ENCODE results near the gene PELO. TPM values are rescaled to one million over a fixed set of nuclear protein-coding genes. Genes with fewer than 3 reads are reported as not detected.

Gene PELO
- total and polyA plus RNA-seq, 4 donors = 5.0 to 51.1 (median 35.6) TPM

- Histone ChIP-seq H3K36me3 (ENCODE audit: control insufficient read depth in 4 of 4, insufficient read depth in 4 of 4, low read length in 4 of 4) (no peaks in the 10 kb centered on the region), H3K4me1 (ENCODE audit: control insufficient read depth in 5 of 5, insufficient read depth in 5 of 5, low read length in 5 of 5) (peaks cover 0 to 22% (median 4%) of the 10 kb centered on the region in 5 donors), H3K4me3 (no peak overlapping the region), H3K27ac (ENCODE audit: low read depth in 1 of 2, low read length in 1 of 2) (no peak overlapping the region), H3K27me3 (ENCODE audit: control insufficient read depth in 3 of 3, insufficient read depth in 3 of 3, low read length in 2 of 3) (no peaks in the 10 kb centered on the region), H3K9me3 (ENCODE audit: control insufficient read depth in 4 of 4, insufficient read depth in 3 of 4, low read length in 3 of 4) (peaks cover 0 to 4% (median 0%) of the 10 kb centered on the region in 4 donors), H3K9ac (ENCODE audit: insufficient read depth in 1 of 2, low read length in 2 of 2) (no peak overlapping the region)
- TF ChIP-seq, protein P1, sequence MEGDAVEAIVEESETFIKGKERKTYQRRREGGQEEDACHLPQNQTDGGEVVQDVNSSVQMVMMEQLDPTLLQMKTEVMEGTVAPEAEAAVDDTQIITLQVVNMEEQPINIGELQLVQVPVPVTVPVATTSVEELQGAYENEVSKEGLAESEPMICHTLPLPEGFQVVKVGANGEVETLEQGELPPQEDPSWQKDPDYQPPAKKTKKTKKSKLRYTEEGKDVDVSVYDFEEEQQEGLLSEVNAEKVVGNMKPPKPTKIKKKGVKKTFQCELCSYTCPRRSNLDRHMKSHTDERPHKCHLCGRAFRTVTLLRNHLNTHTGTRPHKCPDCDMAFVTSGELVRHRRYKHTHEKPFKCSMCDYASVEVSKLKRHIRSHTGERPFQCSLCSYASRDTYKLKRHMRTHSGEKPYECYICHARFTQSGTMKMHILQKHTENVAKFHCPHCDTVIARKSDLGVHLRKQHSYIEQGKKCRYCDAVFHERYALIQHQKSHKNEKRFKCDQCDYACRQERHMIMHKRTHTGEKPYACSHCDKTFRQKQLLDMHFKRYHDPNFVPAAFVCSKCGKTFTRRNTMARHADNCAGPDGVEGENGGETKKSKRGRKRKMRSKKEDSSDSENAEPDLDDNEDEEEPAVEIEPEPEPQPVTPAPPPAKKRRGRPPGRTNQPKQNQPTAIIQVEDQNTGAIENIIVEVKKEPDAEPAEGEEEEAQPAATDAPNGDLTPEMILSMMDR (IDR thresholded peaks at IDR 0.05; ENCODE audit: control extremely low read depth, extremely low read depth) = no peak
- no peak for ATAC-seq (ENCODE audit: insufficient read depth, low FRiP score)
- WGBS, 2 donors = 98 to 99% methylated on average over 1 of the region's 1 CpG
- no peak for DNase-seq
Observed at GRCh38 chr5:52824827-52825226, 37.1 kb downstream of the PELO start.

DNA sequence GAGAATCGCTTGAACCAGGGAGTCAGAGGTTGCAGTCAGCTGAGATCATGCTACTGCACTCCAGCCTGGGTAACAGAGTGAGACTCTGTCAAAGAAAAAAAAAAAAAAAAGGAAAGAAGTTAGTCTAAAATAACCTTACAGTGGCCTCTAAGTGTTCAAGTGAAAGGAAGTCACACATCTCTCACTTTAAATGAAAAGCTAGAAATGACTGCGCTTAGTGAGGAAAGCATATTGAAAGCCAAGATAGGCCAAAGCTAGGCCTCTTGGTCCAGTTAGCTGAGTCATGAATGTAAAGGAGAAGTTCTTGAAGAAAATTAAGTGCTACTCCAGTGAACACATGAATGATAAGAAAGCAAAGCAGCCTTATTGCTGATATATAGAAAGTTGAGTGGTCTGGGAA, 38.1 kb downstream of the PELO start:
- Histone ChIP-seq H3K4me1 (ENCODE audit: control insufficient read depth in 5 of 5, insufficient read depth in 5 of 5, low read length in 5 of 5) (peaks cover 0 to 31% (median 4%) of the 10 kb centered on the region in 5 donors), H3K9me3 (ENCODE audit: control insufficient read depth in 4 of 4, insufficient read depth in 3 of 4, low read length in 3 of 4) (peaks cover 0 to 4% (median 0%) of the 10 kb centered on the region in 4 donors), H3K27ac (ENCODE audit: low read depth in 1 of 2, low read length in 1 of 2) (no peak overlapping the region), H3K4me3 (no peak overlapping the region), H3K27me3 (ENCODE audit: control insufficient read depth in 3 of 3, insufficient read depth in 3 of 3, low read length in 2 of 3) (no peaks in the 10 kb centered on the region), H3K36me3 (ENCODE audit: control insufficient read depth in 4 of 4, insufficient read depth in 4 of 4, low read length in 4 of 4) (no peaks in the 10 kb centered on the region), H3K9ac (ENCODE audit: insufficient read depth in 1 of 2, low read length in 2 of 2) (no peak overlapping the region)
- DNase-seq (peak in 1 of 3 donors; percentile 46), ATAC-seq (ENCODE audit: insufficient read depth, low FRiP score) (no peak)
- whole genome bisulfite sequencing, 2 donors = 76% methylated on average over 2 of the region's 2 CpGs
- TF ChIP-seq, protein P1 (IDR thresholded peaks at IDR 0.05; ENCODE audit: control extremely low read depth, extremely low read depth) = no peak

- 95 to 99% methylated on average over 1 of the region's 1 CpG for WGBS, 2 donors
- H3K4me3 ChIP-seq = no peak overlapping the region
- TF ChIP-seq, protein P1 (IDR thresholded peaks at IDR 0.05; ENCODE audit: control extremely low read depth, extremely low read depth) = no peak
Observed at GRCh38 chr5:52827815-52828214, 40.1 kb downstream of the PELO start.

GRCh38 chr5:52829664-52830063, 41.9 kb downstream of the PELO start:
- Histone ChIP-seq H3K9ac (ENCODE audit: insufficient read depth in 1 of 2, low read length in 2 of 2) (no peak overlapping the region), H3K27me3 (ENCODE audit: control insufficient read depth in 3 of 3, insufficient read depth in 3 of 3, low read length in 2 of 3) (no peaks in the 10 kb centered on the region), H3K4me1 (ENCODE audit: control insufficient read depth in 5 of 5, insufficient read depth in 5 of 5, low read length in 5 of 5) (peaks cover 0 to 11% (median 0%) of the 10 kb centered on the region in 5 donors), H3K9me3 (ENCODE audit: control insufficient read depth in 4 of 4, insufficient read depth in 3 of 4, low read length in 3 of 4) (peaks cover 0 to 4% (median 0%) of the 10 kb centered on the region in 4 donors), H3K27ac (ENCODE audit: low read depth in 1 of 2, low read length in 1 of 2) (no peak overlapping the region), H3K4me3 (no peak overlapping the region), H3K36me3 (ENCODE audit: control insufficient read depth in 4 of 4, insufficient read depth in 4 of 4, low read length in 4 of 4) (no peaks in the 10 kb centered on the region)
- TF ChIP-seq, protein P1 (IDR thresholded peaks at IDR 0.05; ENCODE audit: control extremely low read depth, extremely low read depth) = no peak
- DNase-seq (no peak), ATAC-seq (ENCODE audit: insufficient read depth, low FRiP score) (no peak)

More at GRCh38 chr5:52827815-52828214, 40.1 kb downstream of the PELO start:
- Histone ChIP-seq H3K36me3 (ENCODE audit: control insufficient read depth in 4 of 4, insufficient read depth in 4 of 4, low read length in 4 of 4) (no peaks in the 10 kb centered on the region), H3K4me1 (ENCODE audit: control insufficient read depth in 5 of 5, insufficient read depth in 5 of 5, low read length in 5 of 5) (peaks cover 0 to 17% (median 1%) of the 10 kb centered on the region in 5 donors), H3K9ac (ENCODE audit: insufficient read depth in 1 of 2, low read length in 2 of 2) (no peak overlapping the region), H3K27ac (ENCODE audit: low read depth in 1 of 2, low read length in 1 of 2) (no peak overlapping the region), H3K27me3 (ENCODE audit: control insufficient read depth in 3 of 3, insufficient read depth in 3 of 3, low read length in 2 of 3) (no peaks in the 10 kb centered on the region), H3K9me3 (ENCODE audit: control insufficient read depth in 4 of 4, insufficient read depth in 3 of 4, low read length in 3 of 4) (peaks cover 0 to 4% (median 0%) of the 10 kb centered on the region in 4 donors)
- ATAC-seq (ENCODE audit: insufficient read depth, low FRiP score) (no peak), DNase-seq (no peak)
